Liver (tissue), 9 donors: Measurements from ENCODE around the gene NDUFB7. TPM values are rescaled to one million over a fixed set of nuclear protein-coding genes. Genes with fewer than 3 reads are reported as not detected.

Experiments
- DNase-seq: peaks from one replicate; pipeline ENCODE4 v3.0.0-alpha.2; 2017; ENCODE audit warnings: low spot score
- H3K27ac ChIP-seq, 2 donors: one replicate each; pipeline ENCODE4 v1.7.0; 2013; ENCODE audit warnings: inconsistent platforms in 2 of 2, low read length in 2 of 2, control low read depth in 1 of 2, low read depth in 1 of 2, mild to moderate bottlenecking in 1 of 2
- H3K27me3 ChIP-seq, 4 donors: one replicate each; pipeline versions ENCODE4 v1.6.1 to v1.7.0; 2013; ENCODE audit warnings: low read length in 3 of 4, inconsistent platforms in 1 of 4, mild to moderate bottlenecking in 1 of 4, moderate library complexity in 1 of 4; ENCODE audit not compliant: control insufficient read depth in 4 of 4, insufficient read depth in 4 of 4
- H3K36me3 ChIP-seq, 4 donors: one replicate each; pipeline versions ENCODE4 v1.6.1 to v1.7.0; 2013; ENCODE audit warnings: low read length in 3 of 4, mild to moderate bottlenecking in 3 of 4, low read depth in 1 of 4, moderate library complexity in 1 of 4; ENCODE audit not compliant: control insufficient read depth in 4 of 4, insufficient read depth in 3 of 4
- H3K4me1 ChIP-seq, 4 donors: one replicate each; pipeline versions ENCODE4 v1.6.1 to v1.7.0; 2013; ENCODE audit warnings: low read length in 3 of 4, mild to moderate bottlenecking in 3 of 4, moderate library complexity in 1 of 4; ENCODE audit not compliant: control insufficient read depth in 4 of 4, insufficient read depth in 4 of 4
- H3K4me3 ChIP-seq, 3 donors: one replicate each; pipeline versions ENCODE4 v1.6.1 to v1.7.0; 2013; ENCODE audit warnings: low read length in 3 of 3, control low read depth in 1 of 3, low read depth in 1 of 3, mild to moderate bottlenecking in 1 of 3
- H3K9ac ChIP-seq, 2 donors: one replicate each; pipeline ENCODE4 v1.7.0; 2013; ENCODE audit warnings: low read length in 2 of 2, mild to moderate bottlenecking in 2 of 2, moderate library complexity in 2 of 2, control low read depth in 1 of 2, low read depth in 1 of 2
- H3K9me3 ChIP-seq, 4 donors: one replicate each; pipeline versions ENCODE4 v1.6.1 to v1.7.0; 2013; ENCODE audit warnings: low read length in 3 of 4; ENCODE audit not compliant: control insufficient read depth in 4 of 4
- FOXA1 ChIP-seq: IDR thresholded peaks from 2 replicates; pipeline ENCODE4 v1.6.1; 2016; ENCODE audit warnings: antibody characterized with exemption
- FOXA2 ChIP-seq: IDR thresholded peaks from 2 replicates; pipeline ENCODE4 v1.6.1; 2016; ENCODE audit warnings: antibody characterized with exemption
- GABPA ChIP-seq, 2 donors: IDR thresholded peaks in 1 of 2; conservative IDR thresholded peaks in 1 of 2; 2 replicates each; pipeline ENCODE4 v1.6.1; 2016; ENCODE audit warnings: antibody characterized with exemption in 2 of 2, mild to moderate bottlenecking in 1 of 2, moderate library complexity in 1 of 2
- HNF4A ChIP-seq, 2 donors: conservative IDR thresholded peaks; 2 replicates each; pipeline ENCODE4 v1.6.1; 2016; ENCODE audit warnings: antibody characterized with exemption in 2 of 2, mild to moderate bottlenecking in 2 of 2
- HNF4G ChIP-seq: IDR thresholded peaks from 2 replicates; pipeline ENCODE4 v1.6.1; 2016; ENCODE audit warnings: antibody characterized with exemption
- NR2F2 ChIP-seq: IDR thresholded peaks from 2 replicates; pipeline ENCODE4 v1.6.1; 2016; ENCODE audit warnings: antibody characterized with exemption
- RAD21 ChIP-seq, 2 donors: IDR thresholded peaks; 2 replicates each; pipeline ENCODE4 v1.6.1; 2016; ENCODE audit warnings: antibody characterized with exemption in 2 of 2, mild to moderate bottlenecking in 2 of 2
- RXRA ChIP-seq, 2 donors: IDR thresholded peaks; 2 replicates each; pipeline ENCODE4 v1.6.1; 2017 to 2018; ENCODE audit warnings: antibody characterized with exemption in 2 of 2, mild to moderate bottlenecking in 1 of 2
- SP1 ChIP-seq: IDR thresholded peaks from 2 replicates; pipeline ENCODE4 v1.6.1; 2018; ENCODE audit warnings: antibody characterized with exemption, mild to moderate bottlenecking
- TAF1 ChIP-seq: conservative IDR thresholded peaks from 2 replicates; pipeline ENCODE4 v1.6.1; 2016; ENCODE audit warnings: antibody characterized with exemption, mild to moderate bottlenecking
- WGBS: extraction: QIAGEN DNeasy Blood & Tissue Kit; methylation state at CpG from one replicate; pipeline ENCODE4 v1.1.7; 2013; 5-methylcytosine and 5-hydroxymethylcytosine counted together
- polyA plus RNA-seq, 2 donors: library from polyadenylated mRNA; stranded (reverse) in 1 of 2; unstranded in 1 of 2; fragments of 200-250 nt in 1 of 2; fragments of >200 nt in 1 of 2; fragmentation: Nextera tagmentation in 1 of 2; extraction: Ambion mirVana in 1 of 2; gene quantifications; one replicate each; pipeline versions ENCODE4 v1.2.1 to v1.2.3, GENCODE V29; 2013 to 2015
- total RNA-seq, 2 donors: library from RNA; depleted of rRNA; stranded (reverse); fragments of >200 nt; gene quantifications; one replicate each; pipeline ENCODE4 v1.2.3, GENCODE V29; 2014
- TF ChIP-seq, protein P1 (sequence below): IDR thresholded peaks from 2 replicates; pipeline ENCODE4 v1.6.1; 2016; ENCODE audit warnings: antibody characterized with exemption
- TF ChIP-seq, protein P2 (sequence below): IDR thresholded peaks from 2 replicates; pipeline ENCODE4 v1.6.1; 2016; ENCODE audit warnings: antibody characterized with exemption, mild to moderate bottlenecking
- TF ChIP-seq, protein P3 (sequence below): IDR thresholded peaks from 2 replicates; pipeline ENCODE4 v1.6.1; 2016; ENCODE audit warnings: antibody characterized with exemption
- TF ChIP-seq, protein P4 (sequence below): IDR thresholded peaks from 2 replicates; pipeline ENCODE4 v1.6.1; 2016; ENCODE audit warnings: antibody characterized with exemption
- TF ChIP-seq, protein P5 (sequence below): fragments of 150-350 bp; IDR thresholded peaks from 2 replicates; pipeline ENCODE4 v1.5.1; 2017; ENCODE audit warnings: improper control_type of control experiment, low read depth, low read length; ENCODE audit not compliant: missing input control
- donor health status: healthy.
- donor health status: healthy.
- donor health status: healthy.
- donor health status: healthy.
- donor health status: healthy.

NDUFB7 gene
- total and polyA plus RNA-seq, 4 donors = 110 to 293 (median 252) TPM

DNA sequence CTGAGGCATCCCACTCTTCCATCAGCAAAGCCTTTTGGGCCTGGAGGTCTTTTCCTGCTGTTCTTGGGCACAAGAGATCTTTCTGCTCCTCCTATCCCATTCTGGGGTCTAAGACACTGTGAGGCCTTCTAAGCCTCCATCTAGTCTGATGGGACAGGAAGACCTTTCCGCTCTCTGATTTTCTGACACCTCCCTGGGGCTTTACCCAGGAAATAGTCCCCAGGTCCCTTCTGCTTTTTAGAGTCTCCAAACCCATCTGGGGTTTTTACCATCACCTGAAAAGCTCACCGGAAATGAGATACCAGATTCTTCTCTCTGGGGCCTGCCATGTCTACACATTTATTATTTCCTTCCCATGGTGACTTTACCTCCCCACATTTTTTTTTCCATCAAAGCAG lies 32.1 kb upstream of the NDUFB7 start:
- 83% methylated on average over 2 of the region's 2 CpGs for WGBS
- Histone ChIP-seq H3K36me3 (no peaks in the 10 kb centered on the region), H3K27ac (no peak overlapping the region), H3K27me3 (no peaks in the 10 kb centered on the region), H3K9me3 (peaks cover 0 to 4% (median 0%) of the 10 kb centered on the region in 4 donors), H3K4me3 (no peak overlapping the region), H3K9ac (no peak overlapping the region), H3K4me1 (no peaks in the 10 kb centered on the region)
- TF ChIP-seq FOXA1 (no peak), HNF4G (no peak), RAD21 (IDR thresholded peaks at IDR 0.05) (no peak)
- TF ChIP-seq, protein P1, sequence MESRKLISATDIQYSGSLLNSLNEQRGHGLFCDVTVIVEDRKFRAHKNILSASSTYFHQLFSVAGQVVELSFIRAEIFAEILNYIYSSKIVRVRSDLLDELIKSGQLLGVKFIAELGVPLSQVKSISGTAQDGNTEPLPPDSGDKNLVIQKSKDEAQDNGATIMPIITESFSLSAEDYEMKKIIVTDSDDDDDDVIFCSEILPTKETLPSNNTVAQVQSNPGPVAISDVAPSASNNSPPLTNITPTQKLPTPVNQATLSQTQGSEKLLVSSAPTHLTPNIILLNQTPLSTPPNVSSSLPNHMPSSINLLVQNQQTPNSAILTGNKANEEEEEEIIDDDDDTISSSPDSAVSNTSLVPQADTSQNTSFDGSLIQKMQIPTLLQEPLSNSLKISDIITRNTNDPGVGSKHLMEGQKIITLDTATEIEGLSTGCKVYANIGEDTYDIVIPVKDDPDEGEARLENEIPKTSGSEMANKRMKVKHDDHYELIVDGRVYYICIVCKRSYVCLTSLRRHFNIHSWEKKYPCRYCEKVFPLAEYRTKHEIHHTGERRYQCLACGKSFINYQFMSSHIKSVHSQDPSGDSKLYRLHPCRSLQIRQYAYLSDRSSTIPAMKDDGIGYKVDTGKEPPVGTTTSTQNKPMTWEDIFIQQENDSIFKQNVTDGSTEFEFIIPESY = no peak
- TF ChIP-seq, protein P2, sequence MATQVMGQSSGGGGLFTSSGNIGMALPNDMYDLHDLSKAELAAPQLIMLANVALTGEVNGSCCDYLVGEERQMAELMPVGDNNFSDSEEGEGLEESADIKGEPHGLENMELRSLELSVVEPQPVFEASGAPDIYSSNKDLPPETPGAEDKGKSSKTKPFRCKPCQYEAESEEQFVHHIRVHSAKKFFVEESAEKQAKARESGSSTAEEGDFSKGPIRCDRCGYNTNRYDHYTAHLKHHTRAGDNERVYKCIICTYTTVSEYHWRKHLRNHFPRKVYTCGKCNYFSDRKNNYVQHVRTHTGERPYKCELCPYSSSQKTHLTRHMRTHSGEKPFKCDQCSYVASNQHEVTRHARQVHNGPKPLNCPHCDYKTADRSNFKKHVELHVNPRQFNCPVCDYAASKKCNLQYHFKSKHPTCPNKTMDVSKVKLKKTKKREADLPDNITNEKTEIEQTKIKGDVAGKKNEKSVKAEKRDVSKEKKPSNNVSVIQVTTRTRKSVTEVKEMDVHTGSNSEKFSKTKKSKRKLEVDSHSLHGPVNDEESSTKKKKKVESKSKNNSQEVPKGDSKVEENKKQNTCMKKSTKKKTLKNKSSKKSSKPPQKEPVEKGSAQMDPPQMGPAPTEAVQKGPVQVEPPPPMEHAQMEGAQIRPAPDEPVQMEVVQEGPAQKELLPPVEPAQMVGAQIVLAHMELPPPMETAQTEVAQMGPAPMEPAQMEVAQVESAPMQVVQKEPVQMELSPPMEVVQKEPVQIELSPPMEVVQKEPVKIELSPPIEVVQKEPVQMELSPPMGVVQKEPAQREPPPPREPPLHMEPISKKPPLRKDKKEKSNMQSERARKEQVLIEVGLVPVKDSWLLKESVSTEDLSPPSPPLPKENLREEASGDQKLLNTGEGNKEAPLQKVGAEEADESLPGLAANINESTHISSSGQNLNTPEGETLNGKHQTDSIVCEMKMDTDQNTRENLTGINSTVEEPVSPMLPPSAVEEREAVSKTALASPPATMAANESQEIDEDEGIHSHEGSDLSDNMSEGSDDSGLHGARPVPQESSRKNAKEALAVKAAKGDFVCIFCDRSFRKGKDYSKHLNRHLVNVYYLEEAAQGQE = no peak
- DNase-seq = no peak

DNA sequence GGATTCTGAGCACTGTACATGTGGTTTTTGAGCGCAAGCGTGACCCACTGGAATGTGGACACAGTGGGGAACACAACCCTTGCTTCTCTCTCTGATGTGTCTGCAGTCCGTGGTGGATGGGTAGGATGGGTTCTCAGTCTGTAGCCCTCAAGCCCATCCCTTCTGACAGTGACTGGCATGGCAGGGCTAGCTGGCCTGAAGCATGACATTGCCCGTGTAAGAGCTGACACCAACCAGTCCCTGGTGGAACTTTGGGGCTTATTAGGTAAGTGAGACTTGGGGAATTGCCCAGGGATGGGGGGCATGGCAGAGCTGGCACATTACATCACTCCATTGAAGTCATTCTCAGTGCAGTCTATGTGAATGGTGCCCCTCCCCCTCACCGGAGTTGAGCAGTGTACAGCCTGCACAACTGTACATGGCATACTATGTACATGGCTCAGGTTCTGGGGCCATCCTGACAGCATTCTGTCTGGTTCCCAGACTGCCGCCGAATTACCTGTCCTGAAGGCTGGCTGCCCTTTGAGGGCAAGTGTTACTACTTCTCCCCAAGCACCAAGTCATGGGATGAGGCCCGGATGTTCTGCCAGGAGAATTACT lies 27.8 kb upstream of the NDUFB7 start:
- Histone ChIP-seq H3K27me3 (peaks cover 0 to 4% (median 0%) of the 10 kb centered on the region in 4 donors), H3K4me1 (no peaks in the 10 kb centered on the region), H3K36me3 (no peaks in the 10 kb centered on the region), H3K9me3 (peaks cover 0 to 4% (median under 1%) of the 10 kb centered on the region in 4 donors), H3K9ac (no peak overlapping the region), H3K4me3 (no peak overlapping the region), H3K27ac (no peak overlapping the region)
- DNase-seq = no peak
- TF ChIP-seq HNF4A (conservative IDR thresholded peaks at IDR 0.05) (no peak), GABPA (IDR thresholded peaks at IDR 0.05 in 1 of 2, conservative IDR thresholded peaks at IDR 0.05 in 1 of 2) (no peak), TAF1 (no peak), SP1 (no peak), RXRA (IDR thresholded peaks at IDR 0.05) (no peak), FOXA2 (no peak)
- TF ChIP-seq, protein P3, sequence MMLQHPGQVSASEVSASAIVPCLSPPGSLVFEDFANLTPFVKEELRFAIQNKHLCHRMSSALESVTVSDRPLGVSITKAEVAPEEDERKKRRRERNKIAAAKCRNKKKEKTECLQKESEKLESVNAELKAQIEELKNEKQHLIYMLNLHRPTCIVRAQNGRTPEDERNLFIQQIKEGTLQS = no peak
- WGBS = 86% methylated on average over 8 of the region's 8 CpGs

DNA sequence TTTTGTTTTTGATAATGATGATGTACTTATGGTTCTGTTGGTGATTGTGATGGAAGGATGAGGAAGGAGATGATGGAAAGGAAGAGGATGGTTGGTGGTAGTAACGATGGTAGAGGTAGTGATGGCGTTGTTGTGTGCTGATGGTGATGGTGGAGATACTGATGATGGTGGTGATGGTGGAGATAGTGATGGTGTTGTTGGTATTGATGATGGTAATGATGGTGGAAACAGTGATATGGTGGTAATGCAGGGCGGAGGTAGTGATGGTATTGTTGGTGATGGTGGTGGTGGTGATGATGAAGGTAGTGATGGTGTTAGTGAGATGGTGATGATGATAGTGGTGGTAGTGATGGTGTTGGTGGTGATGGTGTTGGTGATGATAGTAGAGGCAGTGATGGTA lies 23.7 kb upstream of the NDUFB7 start:
- WGBS = 84% methylated on average over 3 of the region's 3 CpGs
- no peaks in the 10 kb centered on the region for H3K4me1 ChIP-seq
- no peak overlapping the region for H3K4me3 ChIP-seq
- no peak overlapping the region for H3K9ac ChIP-seq
- DNase-seq = no peak
- H3K27me3 ChIP-seq = peaks cover 0 to 4% (median 0%) of the 10 kb centered on the region in 4 donors
- H3K27ac ChIP-seq = no peak overlapping the region
- no peaks in the 10 kb centered on the region for H3K36me3 ChIP-seq
- H3K9me3 ChIP-seq = peaks cover 0 to 2% (median 0%) of the 10 kb centered on the region in 4 donors
- TF ChIP-seq, protein P4, sequence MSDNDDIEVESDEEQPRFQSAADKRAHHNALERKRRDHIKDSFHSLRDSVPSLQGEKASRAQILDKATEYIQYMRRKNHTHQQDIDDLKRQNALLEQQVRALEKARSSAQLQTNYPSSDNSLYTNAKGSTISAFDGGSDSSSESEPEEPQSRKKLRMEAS = no peak
- TF ChIP-seq GABPA (IDR thresholded peaks at IDR 0.05 in 1 of 2, conservative IDR thresholded peaks at IDR 0.05 in 1 of 2) (no peak), SP1 (no peak), HNF4A (conservative IDR thresholded peaks at IDR 0.05) (no peak), TAF1 (no peak), NR2F2 (no peak)
- TF ChIP-seq, protein P5, sequence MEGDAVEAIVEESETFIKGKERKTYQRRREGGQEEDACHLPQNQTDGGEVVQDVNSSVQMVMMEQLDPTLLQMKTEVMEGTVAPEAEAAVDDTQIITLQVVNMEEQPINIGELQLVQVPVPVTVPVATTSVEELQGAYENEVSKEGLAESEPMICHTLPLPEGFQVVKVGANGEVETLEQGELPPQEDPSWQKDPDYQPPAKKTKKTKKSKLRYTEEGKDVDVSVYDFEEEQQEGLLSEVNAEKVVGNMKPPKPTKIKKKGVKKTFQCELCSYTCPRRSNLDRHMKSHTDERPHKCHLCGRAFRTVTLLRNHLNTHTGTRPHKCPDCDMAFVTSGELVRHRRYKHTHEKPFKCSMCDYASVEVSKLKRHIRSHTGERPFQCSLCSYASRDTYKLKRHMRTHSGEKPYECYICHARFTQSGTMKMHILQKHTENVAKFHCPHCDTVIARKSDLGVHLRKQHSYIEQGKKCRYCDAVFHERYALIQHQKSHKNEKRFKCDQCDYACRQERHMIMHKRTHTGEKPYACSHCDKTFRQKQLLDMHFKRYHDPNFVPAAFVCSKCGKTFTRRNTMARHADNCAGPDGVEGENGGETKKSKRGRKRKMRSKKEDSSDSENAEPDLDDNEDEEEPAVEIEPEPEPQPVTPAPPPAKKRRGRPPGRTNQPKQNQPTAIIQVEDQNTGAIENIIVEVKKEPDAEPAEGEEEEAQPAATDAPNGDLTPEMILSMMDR = no peak
- TF ChIP-seq, protein P3 = no peak
- TF ChIP-seq, protein P2 = no peak
